HG02885 (cell line): ENCODE results near the gene SYT10.
"Not testable (repeated sequence)": the region's sequence is repeated elsewhere in the genome, so short reads cannot be mapped to it uniquely, and the experiment has no call there.

Source experiments
- ATAC-seq: cut with Tn5 transposase; IDR thresholded peaks from one replicate; pipeline ENCODE4 v1.9.1; 2021; ENCODE audit warnings: mild to moderate bottlenecking; ENCODE audit not compliant: unreplicated experiment, poor library complexity

The SYT10 gene

GRCh38 chr12:33357181-33357580, 82.4 kb downstream of the SYT10 start:
- no peak for ATAC-seq

- no peak for ATAC-seq
These were observed 89.8 kb downstream of the SYT10 start for GRCh38 chr12:33349791-33350190.

- ATAC-seq, result not testable (repeated sequence)
These were observed 107.6 kb downstream of the SYT10 start for GRCh38 chr12:33331961-33332398.

- no peak for ATAC-seq
These were observed 108.7 kb downstream of the SYT10 start for GRCh38 chr12:33330940-33331339.
